Activated CD4-positive, alpha-beta T cell treated with anti-CD3 and anti-CD28 coated beads, Interleukin-2, Interleukin-6, amounts not matched to agents 100 ng/mL and 50 ng/mL, durations not matched to agents 16 hours and 8 hours (primary cell): ENCODE measurements around the gene KTI12.

Experiments
- DNase-seq: peaks from one replicate; pipeline ENCODE4 v3.0.0-alpha.2; 2020

KTI12 gene

GRCh38 chr1:51982161-51982560 is 51.4 kb downstream of the KTI12 start:
- no peak for DNase-seq
